ENCODE measurements around the gene ZNF500.

The ZNF500 gene

DNA sequence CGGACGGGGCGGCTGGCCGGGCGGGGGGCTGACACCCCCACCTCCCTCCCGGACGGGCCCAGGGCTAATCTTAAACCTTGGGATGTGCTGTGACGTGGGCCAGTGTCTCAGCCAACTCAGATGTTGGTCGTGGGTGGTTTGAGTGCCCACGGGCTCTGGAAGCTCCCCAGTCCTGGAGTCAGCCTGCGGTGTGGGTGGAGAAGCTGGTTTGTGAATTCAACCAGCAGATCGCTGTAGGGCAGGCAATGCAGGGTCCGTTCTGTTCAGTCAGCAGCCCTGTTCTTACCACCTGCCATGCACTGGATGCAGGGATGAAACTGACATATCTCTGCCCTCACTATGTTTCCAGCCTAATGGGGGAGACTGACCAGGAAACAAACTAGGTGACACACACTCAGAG lies 8.0 kb upstream of the ZNF500 start:
- no peak for DNase-seq (ENCODE audit: low read depth in 3 of 3, low spot score in 1 of 3)

DNA sequence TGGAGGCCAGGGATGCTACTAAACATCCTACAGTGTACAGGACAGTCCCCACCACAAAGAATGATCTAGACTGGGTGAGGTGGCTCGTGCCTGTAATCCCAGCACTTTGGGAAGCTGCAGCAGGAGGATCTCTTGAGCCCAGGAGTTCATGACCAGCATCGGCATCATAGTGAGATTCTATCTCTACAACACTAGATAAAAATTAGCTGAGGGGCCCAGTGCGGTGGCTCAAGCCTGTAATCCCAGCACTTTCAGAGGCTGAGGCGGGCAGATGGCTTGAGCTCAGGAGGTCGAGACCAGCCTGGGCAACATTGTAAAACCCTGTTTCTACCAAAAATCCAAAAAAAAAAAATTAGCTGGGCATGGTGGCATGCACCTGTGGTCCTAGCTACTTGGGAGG lies 5.4 kb upstream of the ZNF500 start:
- no peak for DNase-seq (ENCODE audit: low read depth in 3 of 3, low spot score in 1 of 3)

- no peak for DNase-seq (ENCODE audit: low read depth in 3 of 3, low spot score in 1 of 3)
These were observed 4.7 kb upstream of the ZNF500 start for GRCh38 chr16:4771646-4772045.

- DNase-seq (ENCODE audit: low read depth in 3 of 3, low spot score in 1 of 3) = no peak
These were observed 2.3 kb upstream of the ZNF500 start for GRCh38 chr16:4769306-4769638.

GRCh38 chr16:4768549-4769305 lies 1.8 kb upstream of the ZNF500 start:
- peak; percentile 41 to 82 (median 57) for DNase-seq (ENCODE audit: low read depth in 3 of 3, low spot score in 1 of 3)

GRCh38 chr16:4767872-4768548 lies 1.0 kb upstream of the ZNF500 start:
- DNase-seq (ENCODE audit: low read depth in 3 of 3, low spot score in 1 of 3) = no peak

DNA sequence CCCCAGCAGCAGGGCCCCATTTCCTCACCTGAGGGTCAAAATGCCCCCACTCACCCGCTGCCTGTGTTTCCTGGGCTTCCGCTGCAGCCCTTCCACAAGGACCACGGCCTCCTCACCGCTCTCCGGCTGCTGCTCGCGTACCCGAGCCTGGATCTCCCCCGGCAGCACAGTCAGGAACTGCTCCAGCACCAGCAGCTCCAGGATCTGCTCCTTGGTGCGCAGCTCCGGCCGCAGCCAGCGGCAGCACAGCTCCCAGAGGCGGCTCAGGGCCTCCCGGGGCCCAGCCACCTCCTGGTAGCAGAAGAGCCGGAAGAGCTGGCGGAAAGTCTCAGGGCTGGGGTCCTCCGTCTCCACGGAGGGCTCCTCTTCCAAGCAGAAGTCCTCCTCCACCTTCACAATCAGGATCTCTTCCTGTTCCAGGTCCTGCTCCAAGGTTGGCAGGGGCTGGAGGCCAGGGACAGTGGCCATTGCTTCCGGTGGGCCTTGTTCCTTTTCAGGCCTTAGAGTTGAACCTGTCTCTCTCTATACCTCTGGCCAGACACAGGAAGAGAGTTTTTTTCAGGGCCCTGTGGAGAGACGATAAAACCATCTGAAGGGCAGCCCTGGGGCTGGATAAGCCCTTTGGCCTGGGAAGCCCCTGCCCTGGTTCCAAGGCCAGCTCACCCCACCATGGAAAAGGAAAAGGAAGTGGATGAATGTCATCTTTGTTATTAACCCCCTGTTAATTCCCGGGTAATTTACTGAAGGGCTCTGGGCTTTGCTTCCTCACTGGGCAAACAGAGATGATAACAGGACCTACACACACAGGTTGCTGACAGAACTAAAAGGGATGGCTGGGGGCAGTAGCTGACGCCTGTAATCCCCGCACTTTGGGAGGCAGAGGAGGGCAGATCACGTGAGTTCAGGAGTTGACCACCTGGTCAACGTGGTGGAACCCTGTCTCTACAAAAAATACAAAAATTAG lies 1.2 kb downstream of the ZNF500 start:
- DNase-seq (ENCODE audit: low read depth in 3 of 3, low spot score in 1 of 3) = no peak

- DNase-seq (ENCODE audit: low read depth in 3 of 3, low spot score in 1 of 3) = no peak
These were observed 3.2 kb downstream of the ZNF500 start for GRCh38 chr16:4763791-4764190.

- no peak for DNase-seq (ENCODE audit: low read depth in 3 of 3, low spot score in 1 of 3)
These were observed 4.8 kb downstream of the ZNF500 start for GRCh38 chr16:4762205-4762604.

DNA sequence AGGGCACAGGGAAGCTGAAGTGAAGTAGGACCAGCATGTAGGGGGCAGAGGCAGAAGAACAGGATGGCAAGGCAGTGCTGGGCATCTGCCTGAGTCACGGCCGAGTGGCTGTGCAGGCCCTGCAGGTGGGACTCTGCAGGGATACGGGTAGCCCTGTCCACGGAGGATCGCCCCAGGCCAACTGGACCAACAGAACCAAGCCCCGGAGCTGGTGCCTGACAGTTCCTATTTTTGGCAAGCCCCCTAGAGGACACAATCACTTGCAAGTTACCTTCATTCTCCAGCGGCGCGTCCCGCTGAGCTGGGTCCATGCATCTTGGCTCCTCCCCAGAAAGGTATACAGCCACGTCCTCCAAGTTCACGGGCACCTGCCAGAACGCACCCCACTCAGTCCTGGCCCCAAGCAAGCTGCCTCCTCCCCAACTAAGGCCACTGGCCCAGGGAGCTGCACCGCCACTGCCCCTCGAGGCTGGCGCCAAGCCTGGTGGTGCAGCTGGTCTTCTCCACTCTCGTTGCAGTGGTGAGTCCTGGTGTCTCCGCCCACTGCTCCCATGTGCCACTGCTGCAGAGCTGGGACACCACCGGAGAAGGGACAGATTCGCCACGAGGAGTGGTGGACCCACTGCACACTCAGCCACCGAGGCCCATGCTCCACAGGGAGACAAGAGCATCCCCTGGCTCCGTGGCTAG lies 6.6 kb downstream of the ZNF500 start:
- DNase-seq (ENCODE audit: low read depth in 3 of 3, low spot score in 1 of 3) = no peak

DNA sequence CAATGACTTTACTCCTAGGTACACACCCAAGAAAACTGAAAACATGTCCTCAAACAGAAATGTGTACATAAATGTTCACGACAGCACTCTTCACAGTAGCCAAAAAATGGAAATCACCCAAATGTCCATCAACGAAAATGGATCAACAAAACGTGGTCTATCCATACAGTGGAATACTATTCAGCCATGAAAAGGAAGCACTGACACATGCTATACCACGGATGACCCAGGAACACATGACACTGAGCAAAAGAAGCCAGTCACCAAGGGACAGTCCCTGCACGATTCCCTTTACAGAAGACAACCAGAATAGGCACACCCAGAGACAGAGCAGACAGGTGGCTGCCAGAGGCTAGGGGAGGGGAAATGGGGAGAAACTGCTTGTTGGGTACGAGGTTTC lies 11.3 kb downstream of the ZNF500 start:
- no peak for DNase-seq (ENCODE audit: low read depth in 3 of 3, low spot score in 1 of 3)

- DNase-seq (ENCODE audit: low read depth in 3 of 3, low spot score in 1 of 3) = no peak
These were observed 12.1 kb downstream of the ZNF500 start for GRCh38 chr16:4754865-4755264.

DNA sequence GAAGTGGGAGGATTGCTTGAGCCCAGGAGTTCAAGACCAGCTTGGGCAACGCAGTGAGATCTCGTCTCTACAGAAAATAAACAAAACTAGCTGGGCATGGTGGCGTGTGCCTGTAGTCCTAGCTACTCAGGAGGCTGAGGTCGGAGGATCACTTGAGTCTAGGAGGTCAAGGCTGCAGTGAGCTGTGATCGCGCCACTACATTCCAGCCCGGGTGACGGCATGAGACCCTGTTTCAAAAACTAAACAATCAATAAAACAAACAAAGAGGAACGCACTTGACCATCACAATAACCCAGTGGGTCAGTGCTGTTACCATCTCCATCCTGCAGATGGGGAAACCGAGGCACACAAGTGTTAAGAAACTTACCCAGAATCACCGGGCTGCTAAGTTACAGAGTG lies 13.7 kb downstream of the ZNF500 start:
- DNase-seq (ENCODE audit: low read depth in 3 of 3, low spot score in 1 of 3) = no peak

- no peak for DNase-seq (ENCODE audit: low read depth in 3 of 3, low spot score in 1 of 3)
These were observed 14.4 kb downstream of the ZNF500 start for GRCh38 chr16:4752351-4753100.

DNA sequence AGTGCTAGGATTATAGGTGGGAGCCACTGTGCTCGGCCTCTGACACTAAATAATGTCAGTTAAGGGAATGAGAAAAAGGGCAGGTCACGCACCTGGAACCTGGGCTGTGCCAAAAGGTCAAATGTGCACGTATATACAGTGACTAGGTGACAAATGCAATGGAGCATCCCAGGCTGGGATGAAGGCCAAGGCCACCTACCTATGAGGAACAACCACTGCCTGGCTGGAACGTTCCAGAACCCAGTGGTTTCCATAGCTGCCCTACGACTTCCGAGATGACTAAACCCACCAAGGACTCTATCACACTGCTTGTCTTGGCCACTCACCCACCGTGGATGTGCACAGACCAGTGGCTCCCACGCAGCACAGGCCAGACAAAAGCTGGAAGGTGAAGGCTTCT lies 16.1 kb downstream of the ZNF500 start:
- no peak for DNase-seq (ENCODE audit: low read depth in 3 of 3, low spot score in 1 of 3)

DNA sequence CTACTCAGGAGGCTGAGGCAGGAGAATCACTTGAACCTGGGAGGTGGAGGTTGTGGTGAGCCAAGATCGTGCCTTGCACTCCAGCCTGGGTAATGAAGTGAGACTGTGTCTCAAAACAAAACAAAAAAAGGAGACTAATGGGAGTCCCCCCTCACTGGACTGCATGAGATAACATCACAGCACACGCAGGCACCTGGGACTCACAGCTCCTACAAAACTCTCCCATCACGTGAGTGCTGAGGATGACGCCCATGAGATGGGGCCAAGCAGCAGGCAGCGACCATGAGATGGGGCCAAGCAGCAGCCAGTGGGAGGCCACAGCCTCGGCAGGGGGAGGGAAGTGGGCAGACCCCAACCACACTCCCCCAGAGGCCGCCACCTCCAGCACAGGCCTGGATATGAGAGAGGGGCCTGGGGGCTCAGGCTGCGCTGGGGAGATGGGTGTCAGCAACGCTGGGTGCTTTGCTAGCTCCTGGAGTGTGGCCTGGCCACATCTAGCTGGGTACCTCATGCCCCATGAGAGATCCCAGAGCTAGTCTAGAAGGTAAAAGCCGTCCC lies 17.2 kb downstream of the ZNF500 start:
- DNase-seq (ENCODE audit: low read depth in 3 of 3, low spot score in 1 of 3) = no peak

DNA sequence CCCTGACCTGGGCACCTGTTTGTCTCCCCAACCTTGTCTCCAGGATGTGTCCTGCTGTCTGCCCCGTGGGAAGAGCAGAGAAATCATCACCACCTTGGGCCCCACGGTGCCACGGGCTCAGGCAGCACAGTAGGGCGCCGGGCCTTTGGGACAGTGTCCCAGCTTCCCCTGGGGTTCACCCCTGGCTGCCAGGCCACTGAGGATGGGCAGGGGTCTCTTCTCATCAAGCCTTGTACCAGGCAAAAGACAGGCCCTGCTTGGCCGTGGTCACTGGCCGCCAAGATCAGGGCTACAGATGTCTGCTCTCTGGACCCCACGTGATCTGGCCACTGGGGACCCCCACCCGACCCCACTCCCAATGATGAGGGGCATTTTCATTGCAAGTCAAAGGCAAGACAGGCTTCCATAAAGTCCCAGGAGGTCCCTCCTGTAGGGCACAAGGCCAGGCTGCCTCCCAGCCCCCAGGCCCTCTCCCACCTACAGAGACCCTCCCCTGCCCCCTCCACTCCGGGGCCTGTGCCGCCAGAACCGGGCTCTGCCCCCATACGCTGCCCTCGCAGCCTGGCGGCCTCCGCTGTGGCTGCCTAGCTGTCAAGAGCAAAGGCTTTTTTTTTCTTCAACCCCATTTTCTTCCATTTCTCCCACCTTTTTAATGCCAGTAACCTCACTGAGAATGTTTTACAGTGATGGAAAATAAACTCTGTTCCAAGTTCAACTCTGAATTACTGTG lies 18.1 kb downstream of the ZNF500 start:
- DNase-seq (ENCODE audit: low read depth in 3 of 3, low spot score in 1 of 3) = no peak

DNA sequence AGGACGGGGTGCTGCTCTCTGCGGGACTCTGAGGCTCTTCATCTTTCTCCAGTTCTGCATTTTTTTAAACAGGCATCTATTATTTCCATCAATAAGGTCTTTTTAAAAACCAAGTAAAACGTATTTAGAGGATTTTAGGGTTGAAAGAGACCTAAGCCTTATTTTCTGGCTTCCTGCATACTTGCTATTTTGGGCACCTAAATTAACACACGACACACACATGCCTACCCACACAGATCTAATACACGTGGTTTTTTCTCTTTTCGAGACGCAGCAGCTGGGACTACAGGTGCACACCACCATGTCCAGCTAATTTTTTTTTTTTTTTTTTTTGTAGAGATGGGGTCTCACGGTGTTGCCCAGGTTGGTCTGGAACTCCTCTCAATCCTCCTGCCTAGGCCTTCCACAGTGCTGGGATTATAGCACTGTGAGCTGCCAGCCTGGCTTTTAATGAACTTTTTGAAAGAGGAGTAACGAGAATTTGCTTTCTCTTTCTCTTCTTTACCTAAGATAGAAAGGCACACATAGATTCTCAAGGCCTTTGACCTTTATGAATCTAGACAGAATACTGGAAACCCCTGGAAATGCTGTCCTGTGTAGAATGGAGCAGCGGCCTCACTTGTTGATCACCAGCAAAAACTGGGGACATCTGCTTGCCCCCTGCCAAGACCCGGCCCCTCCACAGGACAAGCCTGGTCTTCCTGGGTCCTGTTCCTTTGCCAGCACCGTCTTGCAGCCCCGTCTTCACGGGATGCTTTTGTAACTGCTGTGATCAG lies 18.9 kb downstream of the ZNF500 start:
- no peak for DNase-seq (ENCODE audit: low read depth in 3 of 3, low spot score in 1 of 3)

Measured in stimulated activated CD4-positive, alpha-beta T cell treated with anti-CD3 and anti-CD28 coated beads, TNF-alpha, amount 100 ng/mL, for 1 hour (primary cell).